ENCODE results near the gene SCGB1C1. TPM values are rescaled to one million over a fixed set of nuclear protein-coding genes. Genes with fewer than 3 reads are reported as not detected.
A peak's percentile ranks its signal among the peaks of the same experiment; 100 is the strongest.

The SCGB1C1 gene
- total and polyA plus RNA-seq, 9 of the 15 experiments (the other 6 are each of a cell fraction or from before 2014, with no cell fraction given): not detected

GRCh38 chr11:236774-237767 is 44.2 kb downstream of the SCGB1C1 start, which contains the start of gene PSMD13 (continued):
- TF ChIP-seq ATF2 (CRISPR knock-in tag; IDR thresholded peaks at IDR 0.05) (no peak), NFIC (IDR thresholded peaks at IDR 0.05) (no peak), SP1 (CRISPR knock-in tag; IDR thresholded peaks at IDR 0.05) (peak; percentile 79), CBX1 (IDR thresholded peaks at IDR 0.05; ENCODE audit: low read depth) (peak; percentile 30; the same call in 1 of the 2 replicates), CBX5 (IDR thresholded peaks at IDR 0.05; ENCODE audit: borderline replicate concordance, low read depth) (no peak), ERF (CRISPR knock-in tag; IDR thresholded peaks at IDR 0.05) (0 out of 2 replicates have a peak, but pooled peaks have one; percentile 49), TAF7 (tag; IDR thresholded peaks at IDR 0.05) (no peak), FOXP4 (CRISPR knock-in tag; IDR thresholded peaks at IDR 0.05; ENCODE audit: borderline replicate concordance) (no peak), HCFC1 (IDR thresholded peaks at IDR 0.05; ENCODE audit: low read depth, low read length) (peak; percentile 76), FOXJ3 (CRISPR knock-in tag; IDR thresholded peaks at IDR 0.05) (no peak), SLC30A9 (CRISPR knock-in tag; IDR thresholded peaks at IDR 0.05) (no peak), DIDO1 (tag; IDR thresholded peaks at IDR 0.05; ENCODE audit: low read depth) (no peak), CAMTA2 (CRISPR knock-in tag; conservative IDR thresholded peaks at IDR 0.05) (no peak), PYGO2 (tag; IDR thresholded peaks at IDR 0.05) (no peak), CCNT2 (IDR thresholded peaks at IDR 0.05; ENCODE audit: borderline replicate concordance, extremely low read depth, insufficient read length, low read depth, low read length) (peak; percentile 48), GATAD2A (IDR thresholded peaks at IDR 0.05) (no peak), EP400 (IDR thresholded peaks at IDR 0.05) (peak; percentile 79; the same call in 1 of the 2 replicates), ZFP1 (CRISPR knock-in tag; IDR thresholded peaks at IDR 0.05) (no peak), GTF2A2 (tag; IDR thresholded peaks at IDR 0.05) (no peak), USF1 (CRISPR knock-in tag; IDR thresholded peaks at IDR 0.05) (no peak), ATF6 (CRISPR knock-in tag; IDR thresholded peaks at IDR 0.05) (0 out of 2 replicates have a peak, but pooled peaks have one; percentile 50), SIN3A (IDR thresholded peaks at IDR 0.05; ENCODE audit: borderline replicate concordance in 2 of 2, control insufficient read depth in 1 of 2, low read depth in 2 of 2, low read length in 2 of 2) (peak; percentile 90 to 95), EHMT2 (IDR thresholded peaks at IDR 0.05) (no peak)

Measured in K562 (cell line).